Mucosa of rectum (tissue), 2 donors: ENCODE data around the gene HECTD4.
"Not testable (repeated sequence)": the region's sequence is repeated elsewhere in the genome, so short reads cannot be mapped to it uniquely, and the experiment has no call there.

Experiments used
- H3K27ac ChIP-seq, 2 donors: one replicate each; pipeline ENCODE4 v1.7.0; 2013; ENCODE audit warnings: inconsistent platforms in 2 of 2, low read depth in 2 of 2, low read length in 2 of 2
- H3K27me3 ChIP-seq, 2 donors: one replicate each; pipeline ENCODE4 v1.7.0; 2013; ENCODE audit warnings: low read length in 2 of 2; ENCODE audit not compliant: control insufficient read depth in 2 of 2, insufficient read depth in 2 of 2
- H3K36me3 ChIP-seq, 2 donors: one replicate each; pipeline ENCODE4 v1.7.0; 2013; ENCODE audit warnings: low read length in 2 of 2; ENCODE audit not compliant: control insufficient read depth in 2 of 2, insufficient read depth in 2 of 2
- H3K4me1 ChIP-seq, 2 donors: one replicate each; pipeline ENCODE4 v1.7.0; 2013; ENCODE audit warnings: low read length in 2 of 2, mild to moderate bottlenecking in 1 of 2; ENCODE audit not compliant: control insufficient read depth in 2 of 2, insufficient read depth in 2 of 2
- H3K4me3 ChIP-seq, 2 donors: one replicate each; pipeline ENCODE4 v1.7.0; 2013; ENCODE audit warnings: low read length in 2 of 2
- H3K9ac ChIP-seq, 2 donors: one replicate each; pipeline ENCODE4 v1.7.0; 2013; ENCODE audit warnings: low read length in 2 of 2, low read depth in 1 of 2, mild to moderate bottlenecking in 1 of 2
- H3K9me3 ChIP-seq, 2 donors: one replicate each; pipeline ENCODE4 v1.7.0; 2013; ENCODE audit warnings: low read length in 2 of 2; ENCODE audit not compliant: control insufficient read depth in 2 of 2
- donor health status: healthy.
- donor health status: Normal muscosa, but diverticular disease.

HECTD4 gene

DNA sequence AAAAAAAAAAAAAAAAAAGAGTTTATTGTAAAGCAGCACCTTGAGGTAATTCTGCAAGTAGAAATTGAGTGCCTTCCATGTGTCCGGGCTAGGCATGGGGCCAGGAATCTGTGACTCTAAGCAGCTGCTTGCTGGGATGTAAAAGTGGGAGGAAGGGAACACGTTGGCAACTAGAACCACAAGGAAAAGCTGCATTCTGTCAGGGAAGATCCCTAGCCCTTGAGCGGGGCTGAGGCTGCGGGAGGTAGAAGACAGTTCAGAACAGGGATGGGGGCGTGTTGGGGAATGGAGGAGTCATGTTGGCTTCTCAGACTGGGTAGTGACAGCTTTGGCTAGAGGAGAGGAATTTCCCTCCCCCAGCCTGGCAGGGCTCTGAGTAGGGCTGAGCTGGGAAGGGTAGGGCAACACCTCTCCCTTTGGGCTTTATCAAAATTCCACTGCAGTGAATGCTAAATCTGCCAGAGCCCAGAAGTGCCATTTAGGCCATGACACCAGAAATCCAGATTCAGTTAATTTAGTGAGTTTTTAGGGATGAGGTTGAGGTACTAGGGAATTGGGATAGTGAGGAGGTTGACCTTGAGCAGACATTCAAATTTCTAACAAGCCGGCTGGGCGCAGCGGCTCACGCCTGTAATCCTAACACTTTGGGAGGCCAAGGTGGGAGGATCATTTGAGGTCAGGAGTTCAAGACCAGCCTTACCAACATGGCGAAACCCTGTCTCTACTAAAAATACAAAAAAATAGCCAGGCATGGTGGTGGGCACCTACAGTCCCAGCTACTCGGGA is 260.3 kb downstream of the HECTD4 start:
- Histone ChIP-seq H3K9ac (no peak overlapping the region), H3K27ac (peak overlapping the region in 1 of 2 donors; percentile 17), H3K36me3 (no peaks in the 10 kb centered on the region), H3K4me3 (no peak overlapping the region), H3K27me3 (no peaks in the 10 kb centered on the region), H3K4me1 (peaks cover 10 to 17% of the 10 kb centered on the region in 2 donors), H3K9me3 (no peaks in the 10 kb centered on the region)

DNA sequence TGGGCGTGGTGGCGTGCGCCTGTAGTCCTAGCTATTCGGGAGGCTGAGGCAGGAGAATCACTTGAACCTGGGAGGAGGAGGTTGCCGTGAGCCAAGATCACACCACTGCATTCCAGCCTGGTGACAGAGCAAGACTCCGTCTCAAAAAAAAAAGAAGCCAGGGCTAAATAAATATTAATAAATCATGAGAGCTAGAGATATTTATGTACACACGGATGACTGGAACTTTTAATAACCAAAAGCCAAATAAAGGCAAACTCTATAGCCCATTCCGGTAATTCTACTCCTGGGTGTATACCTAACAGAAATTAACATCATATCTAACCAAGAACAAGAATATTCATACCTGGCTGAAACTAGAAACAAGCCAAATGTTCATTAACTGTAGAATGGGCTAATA is 264.5 kb downstream of the HECTD4 start:
- Histone ChIP-seq H3K4me1 (peaks cover 0 to 4% of the 10 kb centered on the region in 2 donors), H3K36me3 (no peaks in the 10 kb centered on the region), H3K4me3 (no peak overlapping the region), H3K27ac (no peak overlapping the region), H3K27me3 (no peaks in the 10 kb centered on the region), H3K9me3 (no peaks in the 10 kb centered on the region), H3K9ac (no peak overlapping the region)

DNA sequence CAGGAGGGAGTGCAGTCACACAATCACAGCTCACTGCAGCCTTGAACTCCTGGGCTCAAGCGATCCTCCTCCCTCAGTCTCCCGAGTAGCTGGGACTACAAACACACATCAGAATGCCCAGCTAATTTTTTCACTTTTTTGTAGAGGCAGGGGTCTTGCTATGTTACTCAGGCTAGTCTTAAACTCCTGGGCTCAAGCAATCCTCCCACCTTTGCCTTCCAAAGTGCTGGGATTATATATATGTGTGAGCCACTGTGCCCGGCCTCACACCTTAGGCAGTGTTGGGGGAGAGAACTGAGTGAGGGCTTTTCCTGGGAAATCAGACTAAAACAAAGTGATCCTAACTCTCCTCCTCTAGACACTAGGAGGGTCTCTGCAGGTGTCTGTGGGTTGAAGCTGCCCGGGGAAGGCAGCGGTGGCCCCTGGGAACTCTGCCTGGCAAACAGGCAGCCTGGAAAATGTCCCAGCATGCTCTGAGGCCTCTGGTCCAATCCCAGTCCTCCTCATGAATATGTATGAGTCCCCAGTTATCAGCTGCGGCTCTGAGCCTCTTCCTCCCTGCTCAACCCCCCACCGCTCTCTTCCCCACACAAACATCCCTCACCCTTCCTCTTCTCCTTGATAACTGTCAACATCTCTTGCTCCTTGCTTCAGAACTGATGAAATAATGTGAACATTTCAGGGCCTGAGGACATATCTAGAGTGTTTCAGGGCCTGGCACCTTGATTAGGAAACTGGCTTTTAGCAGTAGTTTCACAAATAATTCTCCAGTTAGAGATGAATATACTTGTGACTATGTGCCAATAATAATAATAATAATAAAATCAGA is 265.8 kb downstream of the HECTD4 start:
- no peaks in the 10 kb centered on the region for H3K27me3 ChIP-seq
- no peaks in the 10 kb centered on the region for H3K36me3 ChIP-seq
- H3K27ac ChIP-seq = peak overlapping the region in 1 of 2 donors; percentile 32
- H3K9ac ChIP-seq = no peak overlapping the region
- H3K4me1 ChIP-seq = no peaks in the 10 kb centered on the region
- no peaks in the 10 kb centered on the region for H3K9me3 ChIP-seq
- peak overlapping the region in 1 of 2 donors; percentile 43 for H3K4me3 ChIP-seq

DNA sequence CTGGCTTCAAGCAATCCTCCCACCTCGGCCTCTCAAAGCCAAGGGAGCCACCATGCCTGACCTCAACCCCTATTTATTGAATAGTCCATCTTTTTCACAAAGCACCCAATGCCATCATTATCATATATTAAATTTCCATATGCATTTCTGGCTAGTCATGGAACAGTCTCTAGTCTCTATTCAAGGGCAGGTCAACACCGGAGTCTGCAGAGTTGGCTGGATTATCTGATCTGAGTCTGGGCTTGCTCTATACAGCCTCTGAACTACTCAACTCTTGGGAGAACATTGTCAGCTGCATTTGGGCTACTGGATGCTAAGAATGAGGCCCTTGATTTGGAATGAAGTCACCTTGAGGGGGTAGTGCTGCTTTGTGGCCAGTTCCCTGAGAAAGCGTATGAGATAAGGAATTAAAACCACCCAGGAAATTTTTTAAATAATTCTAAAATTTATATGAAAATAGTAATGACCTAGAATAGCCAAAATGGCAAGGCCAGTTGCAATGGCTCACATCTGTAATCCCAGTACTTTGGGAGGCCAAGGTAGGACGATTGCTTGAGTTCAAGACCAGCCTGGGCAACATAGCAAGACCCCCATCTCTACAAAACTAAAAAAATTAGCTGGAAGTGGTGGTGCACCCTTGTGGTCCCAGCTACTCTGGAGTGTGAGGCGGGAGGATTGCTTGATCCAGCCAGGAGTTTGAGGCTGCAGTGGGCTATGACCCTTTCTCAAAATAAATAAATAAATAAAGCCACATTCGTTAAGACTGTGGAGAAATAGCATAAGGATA is 266.8 kb downstream of the HECTD4 start:
- H3K9me3 ChIP-seq = no peaks in the 10 kb centered on the region
- no peak overlapping the region for H3K9ac ChIP-seq
- no peaks in the 10 kb centered on the region for H3K36me3 ChIP-seq
- H3K4me3 ChIP-seq = no peak overlapping the region
- no peaks in the 10 kb centered on the region for H3K4me1 ChIP-seq
- H3K27ac ChIP-seq = no peak overlapping the region
- H3K27me3 ChIP-seq = no peaks in the 10 kb centered on the region

DNA sequence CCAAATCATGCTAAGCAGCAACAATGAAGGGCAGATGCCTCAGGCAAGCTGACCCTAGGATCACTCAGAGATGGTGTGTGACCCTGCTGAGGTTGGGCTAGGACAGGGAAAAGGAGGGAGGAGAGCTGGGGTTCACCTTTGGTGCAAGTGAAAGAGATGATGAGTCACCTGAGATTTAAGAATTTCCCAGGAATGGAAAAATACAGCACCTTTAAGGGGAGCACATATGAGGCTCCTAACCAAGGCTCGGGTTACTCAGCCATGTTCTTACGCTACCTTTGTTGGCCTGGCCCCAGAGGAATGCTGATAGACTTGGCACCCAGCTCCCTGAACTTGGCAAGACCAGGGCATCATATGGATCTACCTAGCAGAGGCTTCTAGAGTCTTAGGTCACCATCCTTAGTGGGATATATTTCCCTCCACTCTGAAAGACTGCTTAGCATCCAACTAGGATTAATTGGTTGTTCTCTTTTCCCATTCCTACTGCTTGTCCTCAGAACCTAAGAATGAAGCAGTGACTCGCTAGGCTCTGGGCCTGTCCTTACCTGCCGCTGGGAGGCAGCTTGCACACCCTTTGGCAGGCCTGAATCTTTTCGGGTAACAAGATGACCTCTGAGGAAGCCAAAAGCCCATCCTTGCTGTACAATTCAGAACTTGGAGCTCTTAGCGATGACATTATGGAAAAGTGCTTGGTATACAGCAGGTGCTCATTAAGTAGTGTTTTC is 269.7 kb downstream of the HECTD4 start:
- Histone ChIP-seq H3K9me3 (no peaks in the 10 kb centered on the region), H3K4me3 (no peak overlapping the region), H3K4me1 (peaks cover 0 to 3% of the 10 kb centered on the region in 2 donors), H3K9ac (no peak overlapping the region), H3K36me3 (no peaks in the 10 kb centered on the region), H3K27ac (no peak overlapping the region), H3K27me3 (no peaks in the 10 kb centered on the region)

DNA sequence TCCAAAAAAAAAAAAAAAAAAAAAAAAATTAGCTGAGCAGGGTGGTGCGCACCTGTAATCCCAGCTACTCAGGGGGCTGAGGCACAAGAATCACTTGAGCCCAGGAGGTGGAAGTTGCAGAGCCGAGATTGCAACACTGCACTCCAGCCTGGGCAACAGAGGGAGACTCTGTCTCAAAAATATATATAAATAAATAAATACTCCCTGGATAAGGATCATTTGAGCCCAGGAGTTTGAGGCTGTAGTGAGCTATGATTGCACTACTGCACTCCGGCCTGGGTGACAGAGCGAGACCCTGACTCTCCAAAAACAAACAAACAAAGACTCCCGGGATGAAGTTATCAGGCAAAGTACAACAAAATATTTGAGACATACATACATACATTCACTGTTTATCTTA is 270.3 kb downstream of the HECTD4 start:
- Histone ChIP-seq H3K27ac (no peak overlapping the region), H3K9ac (no peak overlapping the region), H3K4me3 (no peak overlapping the region), H3K9me3 (no peaks in the 10 kb centered on the region), H3K27me3 (no peaks in the 10 kb centered on the region), H3K36me3 (no peaks in the 10 kb centered on the region), H3K4me1 (peaks cover 6 to 7% of the 10 kb centered on the region in 2 donors)

DNA sequence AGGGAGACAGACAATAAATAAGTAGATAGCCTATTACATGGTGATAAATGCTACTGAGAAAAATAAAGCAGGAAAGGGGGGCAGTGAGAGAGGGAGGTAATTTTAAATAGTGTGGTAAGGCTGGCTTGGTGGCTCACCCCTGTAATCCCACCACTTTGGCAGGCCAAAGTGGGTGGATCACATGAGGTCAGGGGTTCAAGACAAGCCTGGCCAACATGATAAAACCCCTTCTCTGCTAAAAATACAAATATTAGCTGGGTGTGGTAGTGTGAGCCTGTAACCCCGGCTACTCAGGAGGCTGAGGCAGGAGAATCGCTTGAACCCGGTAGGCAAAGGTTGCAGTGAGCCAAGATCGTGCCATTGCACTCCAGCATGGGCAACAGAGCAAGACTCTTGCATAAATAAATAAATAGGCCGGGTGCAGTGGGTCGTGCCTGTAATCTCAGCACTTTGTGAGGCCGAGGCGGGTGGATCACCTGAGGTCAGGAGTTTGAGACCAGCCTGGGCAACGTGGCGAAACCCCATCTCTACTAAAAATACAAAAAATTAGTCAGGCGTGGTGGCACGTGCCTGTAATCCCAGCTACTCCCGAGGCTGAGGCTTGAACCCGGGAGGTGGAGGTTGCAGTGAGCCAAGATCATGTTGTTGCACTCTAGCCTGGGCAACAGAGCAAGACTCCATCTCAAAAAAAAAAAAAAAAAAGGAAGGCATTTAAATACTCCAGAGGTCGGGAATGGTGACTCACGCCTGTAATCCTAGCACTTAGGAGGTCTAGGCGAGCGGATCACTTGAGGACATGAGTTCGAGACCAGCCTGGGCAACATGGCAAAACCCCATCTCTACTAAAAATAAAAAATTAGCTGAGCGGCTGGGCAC is 271.2 kb downstream of the HECTD4 start:
- H3K4me1 ChIP-seq, H3K4me3 ChIP-seq, H3K27me3 ChIP-seq: not testable (repeated sequence)

More for the DNA sequence above, 271.2 kb downstream of the HECTD4 start:
- not testable (repeated sequence) for H3K9ac ChIP-seq, H3K36me3 ChIP-seq, H3K9me3 ChIP-seq, H3K27ac ChIP-seq
